NCI-H1694 (cell line): Measurements from ENCODE around the gene CBS.
"Not testable (repeated sequence)": the region's sequence is repeated elsewhere in the genome, so short reads cannot be mapped to it uniquely, and the experiment has no call there.

Source experiments
- DNase-seq: peaks from one replicate; lab custom pipeline; 2025; lab: John Stamatoyannopoulos, UW

Gene CBS

DNA sequence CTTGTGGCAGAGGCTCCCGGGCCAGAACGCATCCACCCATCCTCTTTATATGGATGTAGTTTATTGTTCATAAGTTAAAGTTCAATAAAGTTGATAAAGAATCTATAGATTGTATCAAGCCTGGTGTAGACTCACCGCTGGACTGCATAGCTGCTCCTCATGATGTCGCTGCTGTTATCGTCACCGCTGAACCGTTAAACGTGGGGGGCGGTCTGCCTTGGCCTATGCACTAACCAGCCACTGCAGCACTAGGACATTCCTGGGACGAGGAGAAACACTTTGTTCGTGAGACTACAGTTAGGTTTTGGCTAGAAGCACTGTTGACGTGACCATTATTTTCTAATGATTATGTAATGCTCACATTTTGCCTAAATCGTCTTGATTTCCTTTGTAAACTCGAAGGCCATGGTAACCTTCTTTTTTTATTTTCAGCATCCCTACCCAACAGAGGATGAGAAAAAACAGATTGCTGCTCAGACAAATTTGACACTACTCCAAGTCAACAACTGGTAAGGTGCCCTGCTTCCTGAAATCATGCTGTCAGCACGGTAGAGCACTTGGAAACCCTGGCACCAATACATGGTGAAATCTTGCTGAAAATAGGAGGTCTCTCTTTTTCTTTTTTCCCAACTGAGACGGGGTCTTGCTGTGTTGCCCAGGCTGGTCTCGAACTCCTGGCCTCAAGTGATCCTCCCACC, 51.0 kb downstream of the CBS start:
- DNase-seq = no peak

DNA sequence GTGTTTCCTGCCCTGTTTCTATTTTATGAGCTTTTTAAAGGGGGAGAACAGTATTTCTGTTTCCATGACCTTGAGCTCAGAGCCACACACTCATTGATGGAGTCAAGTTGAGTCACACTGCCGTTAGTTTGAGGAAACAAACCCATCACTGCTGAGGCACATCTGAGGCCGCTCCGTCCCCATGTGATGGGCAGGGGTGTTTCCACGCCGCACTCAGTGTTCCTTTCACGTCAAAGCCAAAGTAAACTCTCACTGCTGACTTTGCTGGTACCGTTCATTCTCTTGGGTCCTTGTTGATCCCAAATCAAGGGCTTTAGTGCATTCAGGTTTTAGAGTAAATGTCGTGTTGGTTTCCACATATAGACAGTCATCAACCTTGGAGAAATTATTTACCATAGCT, 52.5 kb downstream of the CBS start:
- no peak for DNase-seq

DNA sequence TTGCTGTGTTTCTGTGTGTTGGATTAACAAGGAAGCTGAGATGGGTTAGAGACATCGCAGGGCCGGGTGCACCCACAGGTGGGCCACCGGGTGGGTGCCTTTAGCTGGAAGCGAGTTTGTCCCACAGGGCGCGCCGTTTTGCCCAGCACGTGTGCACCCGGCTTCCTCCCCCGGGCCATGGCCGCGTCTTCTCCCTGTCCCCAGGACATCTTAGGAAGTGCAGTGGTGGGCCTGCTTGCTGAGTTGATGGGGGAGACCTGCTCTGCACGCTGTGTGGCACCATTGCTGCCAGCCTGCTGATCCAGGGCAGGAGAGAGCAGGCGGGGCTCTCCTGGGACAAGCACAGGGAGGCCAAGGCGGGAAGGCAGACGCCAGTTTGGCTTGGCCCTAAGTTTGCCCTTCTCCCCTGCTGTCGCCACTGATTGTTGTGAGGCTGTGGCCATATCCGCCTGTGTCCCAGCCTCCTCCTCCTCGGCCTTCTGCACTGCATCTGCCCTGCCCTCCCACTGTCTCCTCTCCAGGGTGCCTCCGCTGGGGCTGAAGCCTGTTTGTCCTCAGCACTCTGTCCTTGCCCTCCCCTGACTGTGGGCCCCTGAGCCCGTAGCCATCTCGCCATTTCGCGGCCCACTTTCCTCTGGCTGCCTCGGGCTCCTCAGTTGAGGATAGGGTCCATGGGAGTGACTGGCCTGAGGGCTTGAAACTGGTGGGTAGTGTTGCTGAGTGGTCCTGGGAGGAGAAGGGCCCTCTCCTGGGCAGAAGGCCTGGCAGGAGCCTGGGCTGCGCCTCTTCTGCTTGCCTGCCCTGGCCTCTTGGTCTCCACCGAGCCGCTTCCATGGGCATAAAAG, 53.7 kb downstream of the CBS start:
- DNase-seq = no peak

DNA sequence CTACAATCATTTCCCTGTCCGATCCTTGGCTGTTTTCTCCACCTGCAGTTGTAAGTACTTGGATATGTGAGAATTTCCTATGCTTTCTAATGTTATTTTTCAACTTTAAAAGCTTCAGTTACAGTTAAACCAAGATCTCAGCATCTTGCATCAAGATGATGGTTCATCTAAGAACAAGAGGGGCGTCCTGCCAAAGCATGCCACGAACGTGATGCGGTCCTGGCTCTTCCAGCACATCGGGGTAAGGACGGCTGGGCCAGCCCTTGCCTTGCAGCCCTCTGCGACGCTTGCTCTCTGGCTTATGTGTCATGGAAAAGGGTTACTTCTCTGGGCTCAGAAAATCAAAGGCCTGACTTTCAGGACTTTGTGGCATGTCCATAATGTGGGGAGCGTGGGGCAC, 54.4 kb downstream of the CBS start:
- no peak for DNase-seq

DNA sequence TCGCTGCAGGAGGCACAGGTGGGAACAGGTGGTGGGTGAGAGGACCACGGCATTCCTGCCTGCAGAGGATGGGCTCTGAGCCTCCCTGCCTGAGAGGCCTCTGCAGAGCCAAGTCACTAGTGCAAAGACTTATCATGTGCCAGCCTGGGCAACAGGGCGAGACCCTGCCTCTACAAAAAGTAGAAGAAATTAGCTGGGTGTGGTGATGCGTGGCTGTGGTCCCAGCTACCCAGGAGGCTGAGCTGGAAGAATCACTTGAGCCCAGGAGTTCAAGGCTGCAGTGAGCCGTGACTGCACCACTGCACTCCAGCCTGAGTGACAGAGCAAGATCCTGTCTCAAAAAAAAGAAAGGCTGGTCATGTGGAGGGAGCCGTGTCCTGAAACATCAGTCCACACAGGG, 54.9 kb downstream of the CBS start:
- DNase-seq = no peak

DNA sequence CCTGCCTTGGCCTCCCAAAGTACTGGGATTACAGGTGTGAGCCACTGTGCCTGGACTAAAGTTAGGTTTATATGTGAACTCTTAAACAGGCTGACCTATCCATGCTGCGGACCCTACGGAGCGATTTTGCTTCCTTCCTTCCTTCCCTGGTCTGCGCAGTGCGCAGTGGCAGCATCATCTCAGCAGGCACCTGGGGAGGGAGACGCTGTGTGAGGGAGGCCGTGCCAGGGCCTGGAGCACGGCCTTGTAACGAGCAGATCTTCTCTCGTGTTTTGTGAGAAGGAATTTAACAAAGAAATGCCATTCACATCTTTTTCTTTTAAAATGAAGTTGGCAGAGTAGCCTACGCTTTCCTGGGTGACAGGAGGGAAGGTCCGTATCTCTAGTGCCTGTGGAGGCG, 55.5 kb downstream of the CBS start:
- no peak for DNase-seq

DNA sequence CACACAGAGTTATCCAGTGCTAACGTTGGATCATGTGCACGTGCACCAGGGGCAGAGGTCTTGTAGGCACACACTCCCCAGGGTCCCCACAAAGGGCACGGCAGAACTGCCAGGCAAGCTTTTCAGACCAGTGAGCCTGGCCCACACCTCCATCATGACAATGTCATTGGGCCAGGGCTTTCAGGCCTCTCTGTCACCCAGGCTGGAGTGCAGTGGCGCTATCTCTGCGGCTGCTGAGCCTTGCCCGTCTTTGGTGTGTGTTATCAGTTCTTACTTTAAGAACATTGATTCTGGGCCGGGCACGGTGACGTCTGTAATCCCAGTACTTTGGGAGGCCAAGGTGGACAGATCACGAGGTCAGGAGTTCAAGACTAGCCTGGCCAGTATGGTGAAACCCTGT, 57.1 kb downstream of the CBS start:
- DNase-seq = no peak

DNA sequence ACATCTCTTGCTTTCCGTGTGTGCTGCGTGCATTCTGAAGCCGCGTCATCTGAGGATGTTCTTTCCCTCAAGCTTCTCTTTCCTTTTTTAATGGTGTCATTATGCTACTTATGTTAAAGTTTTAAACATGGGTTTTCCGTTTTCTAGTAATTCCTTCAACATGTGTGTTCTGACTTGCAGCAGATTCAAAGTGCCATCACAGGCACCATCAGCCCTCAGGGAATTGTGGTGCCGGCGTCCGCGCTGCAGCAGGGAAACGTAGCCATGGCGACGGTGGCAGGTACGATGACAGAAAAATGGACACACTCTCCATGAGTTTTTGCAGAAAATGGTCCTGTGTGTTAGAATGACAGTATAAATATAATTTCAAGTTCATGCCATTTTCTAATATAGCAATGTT, 58.9 kb downstream of the CBS start:
- no peak for DNase-seq

DNA sequence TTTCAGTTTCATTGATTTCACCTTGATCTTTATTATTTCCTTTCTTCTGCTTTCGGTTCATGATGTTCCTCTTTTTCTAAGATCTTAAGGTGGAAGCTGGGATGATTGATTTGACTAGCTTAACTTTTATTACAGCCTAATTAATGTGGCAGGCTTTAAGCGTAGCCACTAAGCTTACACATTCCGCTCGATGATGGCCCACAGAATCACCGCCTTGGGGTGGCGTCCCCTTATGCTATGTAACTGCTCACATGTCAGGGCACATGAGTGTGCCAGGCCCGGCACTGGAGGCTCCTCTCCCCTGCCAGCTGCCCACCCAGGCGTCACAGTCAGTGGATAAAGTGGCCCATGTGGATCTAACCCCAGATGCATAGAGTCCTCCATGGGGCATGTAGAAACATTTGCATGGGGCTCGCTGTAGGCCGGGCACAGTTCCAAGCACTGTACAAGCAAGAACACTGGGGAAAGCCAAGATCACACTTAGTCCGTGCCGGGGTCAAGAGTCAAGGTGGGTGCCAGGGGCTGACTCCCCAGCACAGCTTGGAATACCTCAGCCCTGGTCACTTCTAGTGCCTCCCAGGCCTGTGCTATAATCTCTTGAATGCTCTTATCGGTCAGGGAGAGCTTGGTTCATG, 59.6 kb downstream of the CBS start:
- DNase-seq = no peak

DNA sequence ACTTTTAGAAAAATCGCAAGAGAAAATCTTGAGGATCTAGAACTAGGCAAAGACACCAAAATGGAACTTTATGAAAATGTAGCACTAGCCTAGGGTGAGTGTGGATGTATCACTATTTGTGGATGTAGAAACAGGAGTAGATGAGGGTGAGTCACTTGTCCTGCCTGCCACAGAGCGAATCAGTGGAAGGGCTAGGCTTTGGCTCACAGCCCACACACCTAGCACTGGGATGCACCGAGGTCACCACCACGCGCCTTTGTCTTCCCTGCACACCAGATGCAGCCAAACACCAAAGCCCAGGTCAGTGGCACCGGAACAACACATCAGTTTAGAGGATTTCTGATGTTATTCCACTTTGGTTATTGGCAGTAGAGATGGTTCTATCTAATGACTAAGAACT, 63.0 kb downstream of the CBS start:
- no peak for DNase-seq

DNA sequence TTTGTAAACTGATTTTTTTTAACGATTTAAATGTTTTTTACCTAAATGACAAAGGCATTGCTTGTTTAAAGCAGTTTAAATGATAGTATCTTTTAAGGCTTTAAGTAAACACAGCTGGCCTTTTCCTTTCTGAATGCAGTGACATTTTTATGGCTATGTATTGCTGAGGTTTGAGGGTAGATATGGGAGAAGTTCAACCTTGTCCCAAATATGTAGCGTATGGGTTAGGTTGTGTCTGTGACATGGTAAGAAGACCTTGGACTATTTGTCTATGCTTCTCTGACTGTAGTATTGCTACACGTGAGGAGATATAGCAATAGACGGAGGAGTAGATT, 68.8 kb downstream of the CBS start:
- DNase-seq = no peak

DNA sequence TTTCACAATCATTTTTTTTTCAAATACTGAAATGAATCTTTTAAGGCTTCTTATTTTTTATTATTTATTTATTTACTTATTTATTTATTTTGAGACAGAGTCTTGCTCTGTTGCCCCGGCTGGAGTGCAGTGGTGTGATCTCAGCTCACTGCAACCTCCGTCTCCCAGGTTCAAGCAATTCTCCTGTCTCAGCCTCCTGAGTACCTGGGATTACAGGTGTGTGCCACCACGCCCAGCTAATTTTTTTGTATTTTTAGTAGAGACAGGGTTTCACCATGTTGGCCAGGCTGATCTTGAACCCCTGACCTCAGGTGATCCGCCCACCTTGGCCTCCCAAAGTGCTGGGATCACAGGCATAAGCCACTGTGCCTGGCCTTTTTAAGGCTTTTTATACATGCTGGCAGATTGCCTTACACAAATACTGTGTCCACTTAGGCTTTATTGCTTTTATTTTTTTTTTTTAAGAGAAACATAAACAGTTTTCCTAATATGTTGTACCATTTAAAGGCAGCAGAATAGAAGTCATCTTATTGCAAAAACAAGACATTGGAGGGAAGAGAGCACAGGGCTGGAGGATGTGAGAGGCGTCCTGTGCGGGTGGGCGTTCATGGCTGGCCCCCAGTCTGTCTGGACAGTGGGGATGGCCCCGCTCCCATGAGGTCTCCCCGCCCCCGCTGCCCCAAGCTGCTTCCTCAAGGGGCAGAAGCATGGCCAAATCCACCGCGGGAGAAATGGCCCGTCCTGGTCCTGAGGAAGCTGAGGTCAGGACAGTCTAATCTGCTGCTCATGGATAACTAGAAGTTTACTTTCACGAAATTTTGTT, 69.4 kb downstream of the CBS start:
- not testable (repeated sequence) for DNase-seq

DNA sequence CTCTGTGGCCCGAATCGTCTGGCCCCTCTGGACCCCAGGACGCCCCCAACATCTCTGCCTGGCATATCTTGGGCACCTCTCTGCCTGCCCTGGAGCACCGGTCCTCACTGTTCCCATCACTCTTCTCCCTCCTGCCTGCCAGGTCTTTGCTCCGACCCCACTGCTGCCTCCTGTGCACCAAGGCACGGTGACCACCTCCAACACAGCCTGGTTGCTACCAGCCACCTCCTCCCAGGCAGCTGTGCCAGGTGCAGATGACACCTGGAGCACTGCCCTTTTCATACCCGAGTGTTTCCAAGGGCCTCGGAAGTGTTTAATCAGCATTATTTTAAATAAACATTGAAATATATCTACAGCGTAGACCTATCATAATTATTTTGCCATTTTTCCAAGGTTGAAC, 70.0 kb downstream of the CBS start:
- no peak for DNase-seq

DNA sequence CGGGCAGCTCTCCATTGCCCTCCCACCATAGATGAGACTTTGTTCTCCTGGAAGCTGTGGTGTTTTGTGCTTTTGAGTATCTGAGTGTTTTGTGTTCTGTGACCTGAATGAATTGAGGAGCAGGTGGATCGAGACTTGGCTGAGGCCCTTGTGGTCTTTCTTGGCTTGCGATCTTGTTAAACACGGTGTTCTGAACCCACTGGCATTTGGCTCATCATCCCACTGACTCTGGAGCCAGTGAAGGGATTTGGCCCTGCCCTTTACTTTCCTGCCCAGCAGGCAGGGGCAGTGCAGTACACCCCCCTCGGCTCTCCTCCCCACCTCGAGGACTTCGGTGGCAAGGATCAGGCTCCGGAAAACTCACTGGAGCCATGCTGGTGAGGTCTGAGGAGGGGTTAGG, 70.7 kb downstream of the CBS start:
- DNase-seq = no peak
